Loucy (cell line): Measurements from ENCODE around the gene EFCAB9.

Source experiments
- H2AFZ ChIP-seq: fragments of 200-600 bp; sonication (generic); 2 replicates; pipeline ENCODE4 v1.6.0; 2016; ENCODE audit warnings: antibody characterized with exemption, mild to moderate bottlenecking, low read length, moderate library complexity
- H3F3A ChIP-seq: fragments of 200-600 bp; 2 replicates; pipeline ENCODE4 v1.6.0; 2016; ENCODE audit warnings: antibody characterized with exemption, low read depth, mild to moderate bottlenecking
- H3K27me3 ChIP-seq: fragments of 200-600 bp; sonication (generic); 2 replicates; pipeline ENCODE4 v1.6.1; 2014; ENCODE audit warnings: low read length, mild to moderate bottlenecking; ENCODE audit not compliant: insufficient read depth, poor library complexity, severe bottlenecking
- H3K36me3 ChIP-seq: fragments of 200-600 bp; sonication (generic); 2 replicates; pipeline ENCODE4 v1.6.1; 2016; ENCODE audit warnings: low read length; ENCODE audit not compliant: insufficient read depth
- H3K4me1 ChIP-seq: fragments of 200-600 bp; sonication (generic); 2 replicates; pipeline ENCODE4 v1.5.1; 2014; ENCODE audit warnings: low read length, mild to moderate bottlenecking; ENCODE audit not compliant: insufficient read depth, poor library complexity, severe bottlenecking
- H3K4me2 ChIP-seq: fragments of 200-600 bp; sonication (generic); 2 replicates; pipeline ENCODE4 v1.6.0; 2014; ENCODE audit warnings: antibody characterized with exemption, low read length, low read depth, mild to moderate bottlenecking; ENCODE audit not compliant: poor library complexity, severe bottlenecking
- H3K4me3 ChIP-seq: fragments of 200-600 bp; sonication (generic); 2 replicates; pipeline ENCODE4 v1.5.1; 2014; ENCODE audit warnings: low read length, mild to moderate bottlenecking, mixed read lengths; ENCODE audit not compliant: poor library complexity, severe bottlenecking
- H3K79me2 ChIP-seq: fragments of 200-600 bp; sonication (generic); 2 replicates; pipeline ENCODE4 v1.6.1; 2014; ENCODE audit warnings: low read length; ENCODE audit not compliant: insufficient read depth
- H3K9ac ChIP-seq: fragments of 200-600 bp; sonication (generic); 2 replicates; pipeline ENCODE4 v1.6.0; 2014; ENCODE audit warnings: mild to moderate bottlenecking, low read depth, low read length, moderate library complexity; ENCODE audit not compliant: poor library complexity, severe bottlenecking
- H3K9me2 ChIP-seq: fragments of 200-600 bp; sonication (generic); replicated peaks from 2 replicates; pipeline ENCODE4 v1.6.1; 2016; ENCODE audit warnings: low read depth, low read length, mixed read lengths
- H3K9me3 ChIP-seq: fragments of 200-600 bp; sonication (generic); 2 replicates; pipeline ENCODE4 v1.6.1; 2014; ENCODE audit warnings: mild to moderate bottlenecking, antibody characterized with exemption, low read length, low read depth; ENCODE audit not compliant: insufficient read depth
- H4K20me1 ChIP-seq: fragments of 200-600 bp; sonication (generic); 2 replicates; pipeline ENCODE4 v1.6.0; 2014; ENCODE audit warnings: antibody characterized with exemption, low read length, mild to moderate bottlenecking; ENCODE audit not compliant: insufficient read depth, poor library complexity, severe bottlenecking
- EZH2phosphoT487 ChIP-seq: fragments of 200-600 bp; IDR thresholded peaks from 2 replicates; pipeline ENCODE4 v1.6.1; 2018; ENCODE audit warnings: antibody characterized with exemption, mild to moderate bottlenecking, moderate library complexity, borderline replicate concordance
- TF ChIP-seq, protein P1 (sequence below): fragments of 200-600 bp; sonication (generic); conservative IDR thresholded peaks from 2 replicates; pipeline ENCODE4 v1.5.1; 2014; ENCODE audit warnings: mild to moderate bottlenecking, antibody characterized with exemption, low read length

The EFCAB9 gene

DNA sequence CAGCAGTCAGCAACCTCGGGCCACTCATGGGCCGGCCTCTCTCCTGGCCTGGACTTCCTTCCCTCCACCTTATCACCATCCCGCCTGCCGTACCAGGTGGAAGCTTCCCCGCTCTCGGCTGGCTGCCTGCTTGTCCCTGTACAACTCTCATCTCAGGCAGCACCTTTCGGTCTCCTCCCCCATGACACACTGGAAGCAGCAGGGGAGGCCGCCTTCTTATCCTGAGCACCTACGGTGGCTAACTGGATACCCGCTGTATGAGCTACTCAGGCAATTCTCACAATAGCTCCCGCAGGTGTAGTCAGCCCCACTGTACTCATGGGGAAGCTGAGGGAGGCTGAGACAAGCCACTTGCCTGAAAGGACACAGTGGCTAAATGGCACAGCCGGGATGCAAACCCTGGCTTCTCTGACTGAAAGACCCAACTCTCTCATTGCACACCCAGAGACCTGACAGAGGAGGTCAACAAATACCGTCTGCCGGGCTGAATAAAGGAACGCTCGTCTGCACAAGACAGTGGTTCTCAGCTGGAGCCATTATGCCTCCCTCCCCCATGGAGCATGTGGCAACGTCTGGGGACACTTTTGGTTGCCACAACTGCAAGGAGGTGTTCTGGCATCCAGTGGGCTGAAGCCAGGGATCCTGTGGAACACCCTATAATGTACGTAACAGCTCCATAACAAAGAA lies 15.5 kb upstream of the EFCAB9 start:
- no peaks in the 10 kb centered on the region for H4K20me1 ChIP-seq
- peaks cover 50% of the 10 kb centered on the region for H3K4me1 ChIP-seq
- H3K9me2 ChIP-seq: no peaks in the 10 kb centered on the region
- H2AFZ ChIP-seq: no peak overlapping the region
- H3K4me2 ChIP-seq: peak overlapping the region; percentile 90
- H3K79me2 ChIP-seq: peaks cover 96% of the 10 kb centered on the region
- H3K9ac ChIP-seq: peak overlapping the region; percentile 89
- H3K9me3 ChIP-seq: no peaks in the 10 kb centered on the region
- peak overlapping the region; percentile 81 for H3K4me3 ChIP-seq
- no peaks in the 10 kb centered on the region for H3K36me3 ChIP-seq
- no peaks in the 10 kb centered on the region for H3F3A ChIP-seq
- TF ChIP-seq, protein P1, sequence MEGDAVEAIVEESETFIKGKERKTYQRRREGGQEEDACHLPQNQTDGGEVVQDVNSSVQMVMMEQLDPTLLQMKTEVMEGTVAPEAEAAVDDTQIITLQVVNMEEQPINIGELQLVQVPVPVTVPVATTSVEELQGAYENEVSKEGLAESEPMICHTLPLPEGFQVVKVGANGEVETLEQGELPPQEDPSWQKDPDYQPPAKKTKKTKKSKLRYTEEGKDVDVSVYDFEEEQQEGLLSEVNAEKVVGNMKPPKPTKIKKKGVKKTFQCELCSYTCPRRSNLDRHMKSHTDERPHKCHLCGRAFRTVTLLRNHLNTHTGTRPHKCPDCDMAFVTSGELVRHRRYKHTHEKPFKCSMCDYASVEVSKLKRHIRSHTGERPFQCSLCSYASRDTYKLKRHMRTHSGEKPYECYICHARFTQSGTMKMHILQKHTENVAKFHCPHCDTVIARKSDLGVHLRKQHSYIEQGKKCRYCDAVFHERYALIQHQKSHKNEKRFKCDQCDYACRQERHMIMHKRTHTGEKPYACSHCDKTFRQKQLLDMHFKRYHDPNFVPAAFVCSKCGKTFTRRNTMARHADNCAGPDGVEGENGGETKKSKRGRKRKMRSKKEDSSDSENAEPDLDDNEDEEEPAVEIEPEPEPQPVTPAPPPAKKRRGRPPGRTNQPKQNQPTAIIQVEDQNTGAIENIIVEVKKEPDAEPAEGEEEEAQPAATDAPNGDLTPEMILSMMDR: no peak
- no peak for TF ChIP-seq EZH2phosphoT487
- no peaks in the 10 kb centered on the region for H3K27me3 ChIP-seq

DNA sequence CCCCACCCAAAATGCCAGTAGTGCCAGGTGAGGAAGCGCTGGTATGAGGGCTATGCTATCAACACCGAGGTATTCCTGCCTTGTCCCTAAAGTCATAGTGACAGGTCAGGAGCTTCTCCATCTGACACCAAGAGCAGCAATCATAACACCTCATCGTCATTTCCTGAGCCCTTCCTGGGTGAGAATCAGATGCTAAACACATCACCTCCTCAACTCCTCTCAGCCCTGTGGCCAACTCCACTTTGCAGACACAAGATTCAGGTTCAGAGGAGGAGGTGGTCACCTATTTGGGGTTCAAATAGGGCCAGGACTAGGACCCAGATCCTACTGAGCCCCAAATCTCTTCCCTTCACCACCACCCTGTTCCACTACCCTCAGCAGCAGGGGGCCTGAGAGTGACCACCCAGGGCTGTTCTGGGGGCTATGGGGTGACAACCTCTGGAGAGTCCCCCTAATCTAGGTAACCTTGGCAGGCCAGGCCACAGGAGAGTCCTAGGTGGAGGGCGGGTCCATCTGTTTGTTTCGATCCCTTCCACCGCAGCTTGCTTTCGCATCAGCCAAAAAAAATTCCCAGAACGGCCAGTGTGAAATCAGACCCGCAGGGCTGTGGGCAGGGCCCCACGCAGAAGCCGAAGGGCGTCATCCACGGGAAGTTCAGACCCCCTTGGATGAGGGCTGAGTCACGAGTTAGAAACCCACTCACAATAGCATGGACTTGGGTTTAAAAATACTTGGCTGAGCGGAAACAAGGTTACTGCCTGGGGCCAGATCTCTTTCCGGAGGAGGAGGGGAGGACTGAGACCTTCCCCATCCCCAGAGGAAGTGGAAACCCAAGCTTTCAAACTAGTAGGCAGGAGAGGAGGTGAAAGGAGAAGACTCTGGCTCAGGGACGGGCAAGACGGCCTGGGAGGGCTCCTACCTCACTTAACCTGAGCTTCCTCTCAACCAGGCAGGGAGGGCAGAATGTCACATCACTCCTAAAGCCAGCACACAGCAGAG lies 14.7 kb upstream of the EFCAB9 start:
- Histone ChIP-seq H3K27me3 (no peaks in the 10 kb centered on the region), H3K9ac (peak overlapping the region; percentile 89), H3K9me2 (no peaks in the 10 kb centered on the region), H3K4me2 (peak overlapping the region; percentile 90), H3F3A (no peaks in the 10 kb centered on the region), H4K20me1 (peaks cover 8% of the 10 kb centered on the region), H3K4me3 (peak overlapping the region; percentile 81), H3K4me1 (peaks cover 48% of the 10 kb centered on the region), H2AFZ (no peak overlapping the region), H3K79me2 (peaks cover 96% of the 10 kb centered on the region), H3K9me3 (no peaks in the 10 kb centered on the region), H3K36me3 (no peaks in the 10 kb centered on the region)
- no peak for TF ChIP-seq EZH2phosphoT487
- TF ChIP-seq, protein P1: no peak

DNA sequence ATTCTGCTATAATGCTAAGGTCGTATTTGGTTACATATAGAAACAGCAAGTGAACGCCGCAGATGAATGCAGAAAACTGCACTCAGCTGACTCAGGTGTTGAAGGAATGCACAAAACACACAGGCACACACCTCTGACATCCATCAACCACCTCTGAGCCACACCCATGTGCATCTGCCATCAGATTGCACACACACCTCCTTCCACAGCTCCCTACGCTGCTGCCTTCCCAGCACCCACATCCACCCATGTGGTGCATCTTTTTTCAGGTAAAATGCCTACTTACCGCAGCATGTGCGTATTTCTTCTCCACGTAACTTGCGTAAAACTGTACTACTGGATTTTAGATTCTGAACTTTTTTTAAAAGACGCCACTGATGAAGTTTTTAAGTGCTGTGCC lies 13.0 kb upstream of the EFCAB9 start:
- peaks cover 52% of the 10 kb centered on the region for H3K4me1 ChIP-seq
- no peak overlapping the region for H2AFZ ChIP-seq
- peaks cover 99% of the 10 kb centered on the region for H3K79me2 ChIP-seq
- no peaks in the 10 kb centered on the region for H3K9me2 ChIP-seq
- H3K27me3 ChIP-seq: no peaks in the 10 kb centered on the region
- TF ChIP-seq EZH2phosphoT487: no peak
- TF ChIP-seq, protein P1: no peak
- H3F3A ChIP-seq: no peaks in the 10 kb centered on the region
- peak overlapping the region; percentile 39 for H3K4me3 ChIP-seq
- H3K9me3 ChIP-seq: no peaks in the 10 kb centered on the region
- H3K36me3 ChIP-seq: no peaks in the 10 kb centered on the region
- peaks cover 18% of the 10 kb centered on the region for H4K20me1 ChIP-seq
- H3K9ac ChIP-seq: no peak overlapping the region
- H3K4me2 ChIP-seq: peak overlapping the region; percentile 90
